Measurements from ENCODE around the gene CLK4.

The CLK4 gene

DNA sequence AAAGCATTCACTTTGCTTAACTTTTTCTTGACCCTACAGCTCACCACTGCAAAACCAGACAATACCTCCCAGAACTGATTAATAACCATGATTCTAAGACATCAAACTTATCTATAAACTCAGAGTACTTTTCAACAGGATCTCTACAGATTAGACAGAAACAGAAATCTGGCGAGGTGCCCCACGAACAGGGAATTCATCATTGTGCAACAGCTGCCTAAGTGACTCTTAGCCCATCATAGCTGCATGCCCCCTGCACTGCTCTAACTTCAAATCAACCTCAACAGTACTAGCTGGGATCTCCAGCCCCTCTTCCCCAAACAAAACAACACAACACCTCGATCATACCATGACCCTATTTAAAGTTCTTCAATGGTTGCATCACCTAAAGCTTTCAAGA, 20.6 kb downstream of the CLK4 start:
- Histone ChIP-seq H3K4me3 (ENCODE audit: low read depth, low read length) (no peak overlapping the region), H2AFZ (ENCODE audit: low read length, unreplicated experiment) (no peak overlapping the region), H3K79me2 (ENCODE audit: control insufficient read depth, insufficient read depth, low read length, unreplicated experiment) (peaks cover 9% of the 10 kb centered on the region), H3K4me1 (ENCODE audit: control insufficient read depth, insufficient read depth, low read length, unreplicated experiment) (no peaks in the 10 kb centered on the region), H3K27ac (ENCODE audit: low read depth, low read length) (no peak overlapping the region), H3K27me3 (ENCODE audit: insufficient read depth, low read length) (no peaks in the 10 kb centered on the region), H3K36me3 (ENCODE audit: insufficient read depth, low read length) (peaks cover 74% of the 10 kb centered on the region)

GRCh38 chr5:178605788-178606187, 21.1 kb downstream of the CLK4 start:
- Histone ChIP-seq H3K27ac (ENCODE audit: low read depth, low read length) (no peak overlapping the region), H2AFZ (ENCODE audit: low read length, unreplicated experiment) (no peak overlapping the region), H3K27me3 (ENCODE audit: insufficient read depth, low read length) (no peaks in the 10 kb centered on the region), H3K4me3 (ENCODE audit: low read depth, low read length) (no peak overlapping the region), H3K4me1 (ENCODE audit: control insufficient read depth, insufficient read depth, low read length, unreplicated experiment) (no peaks in the 10 kb centered on the region), H3K79me2 (ENCODE audit: control insufficient read depth, insufficient read depth, low read length, unreplicated experiment) (peaks cover 6% of the 10 kb centered on the region), H3K36me3 (ENCODE audit: insufficient read depth, low read length) (peaks cover 74% of the 10 kb centered on the region)

- no peak overlapping the region for H3K4me3 ChIP-seq (ENCODE audit: low read depth, low read length)
- H3K36me3 ChIP-seq (ENCODE audit: insufficient read depth, low read length) = peaks cover 82% of the 10 kb centered on the region
- peaks cover 4% of the 10 kb centered on the region for H3K79me2 ChIP-seq (ENCODE audit: control insufficient read depth, insufficient read depth, low read length, unreplicated experiment)
- no peak overlapping the region for H3K27ac ChIP-seq (ENCODE audit: low read depth, low read length)
- H2AFZ ChIP-seq (ENCODE audit: low read length, unreplicated experiment) = no peak overlapping the region
- H3K27me3 ChIP-seq (ENCODE audit: insufficient read depth, low read length) = no peaks in the 10 kb centered on the region
- no peaks in the 10 kb centered on the region for H3K4me1 ChIP-seq (ENCODE audit: control insufficient read depth, insufficient read depth, low read length, unreplicated experiment)
Observed at GRCh38 chr5:178602752-178603151, 24.1 kb downstream of the CLK4 start.

DNA sequence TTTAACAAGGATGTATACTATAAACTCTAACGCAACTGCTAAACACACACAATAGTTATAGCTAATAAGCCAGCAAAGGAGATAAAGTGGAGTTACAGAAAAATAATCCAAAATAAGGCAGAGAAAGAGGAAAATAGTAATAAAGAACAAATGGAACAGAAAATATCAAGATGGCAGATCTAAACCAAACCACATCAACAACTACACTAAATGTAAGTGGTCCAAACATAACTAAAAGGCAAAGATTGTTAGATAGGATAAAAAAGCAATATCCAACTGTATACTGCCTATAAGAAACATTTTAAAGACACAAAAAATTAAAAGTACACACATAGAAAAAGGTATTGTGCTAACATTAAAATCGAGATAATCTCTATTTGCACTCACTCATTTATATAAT, 31.1 kb downstream of the CLK4 start:
- Histone ChIP-seq H3K4me1 (ENCODE audit: control insufficient read depth, insufficient read depth, low read length, unreplicated experiment) (peaks cover 4% of the 10 kb centered on the region), H3K79me2 (ENCODE audit: control insufficient read depth, insufficient read depth, low read length, unreplicated experiment) (no peaks in the 10 kb centered on the region), H2AFZ (ENCODE audit: low read length, unreplicated experiment) (no peak overlapping the region), H3K36me3 (ENCODE audit: insufficient read depth, low read length) (peaks cover 49% of the 10 kb centered on the region), H3K27me3 (ENCODE audit: insufficient read depth, low read length) (no peaks in the 10 kb centered on the region), H3K27ac (ENCODE audit: low read depth, low read length) (no peak overlapping the region), H3K4me3 (ENCODE audit: low read depth, low read length) (no peak overlapping the region)

- no peaks in the 10 kb centered on the region for H3K79me2 ChIP-seq (ENCODE audit: control insufficient read depth, insufficient read depth, low read length, unreplicated experiment)
- peaks cover 9% of the 10 kb centered on the region for H3K4me1 ChIP-seq (ENCODE audit: control insufficient read depth, insufficient read depth, low read length, unreplicated experiment)
- no peak overlapping the region for H3K27ac ChIP-seq (ENCODE audit: low read depth, low read length)
- H3K36me3 ChIP-seq (ENCODE audit: insufficient read depth, low read length) = peaks cover 43% of the 10 kb centered on the region
- no peak overlapping the region for H3K4me3 ChIP-seq (ENCODE audit: low read depth, low read length)
- no peak overlapping the region for H2AFZ ChIP-seq (ENCODE audit: low read length, unreplicated experiment)
- peaks cover 4% of the 10 kb centered on the region; the same call in 1 of the 2 replicates for H3K27me3 ChIP-seq (ENCODE audit: insufficient read depth, low read length)
Observed at GRCh38 chr5:178595150-178595549, 31.7 kb downstream of the CLK4 start.

GRCh38 chr5:178590924-178591423, 35.9 kb downstream of the CLK4 start:
- no peaks in the 10 kb centered on the region for H3K79me2 ChIP-seq (ENCODE audit: control insufficient read depth, insufficient read depth, low read length, unreplicated experiment)
- no peak overlapping the region for H3K27ac ChIP-seq (ENCODE audit: low read depth, low read length)
- peaks cover 9% of the 10 kb centered on the region for H3K36me3 ChIP-seq (ENCODE audit: insufficient read depth, low read length)
- H2AFZ ChIP-seq (ENCODE audit: low read length, unreplicated experiment) = no peak overlapping the region
- peaks cover 9% of the 10 kb centered on the region for H3K4me1 ChIP-seq (ENCODE audit: control insufficient read depth, insufficient read depth, low read length, unreplicated experiment)
- H3K27me3 ChIP-seq (ENCODE audit: insufficient read depth, low read length) = peaks cover 43% of the 10 kb centered on the region
- peak overlapping the region; percentile 77 for H3K4me3 ChIP-seq (ENCODE audit: low read depth, low read length)

- Histone ChIP-seq H3K4me1 (ENCODE audit: control insufficient read depth, insufficient read depth, low read length, unreplicated experiment) (peaks cover 9% of the 10 kb centered on the region), H3K36me3 (ENCODE audit: insufficient read depth, low read length) (peaks cover 7% of the 10 kb centered on the region), H2AFZ (ENCODE audit: low read length, unreplicated experiment) (peak within 1 kb of the TSS; percentile 73), H3K27me3 (ENCODE audit: insufficient read depth, low read length) (peaks cover 43% of the 10 kb centered on the region), H3K27ac (ENCODE audit: low read depth, low read length) (no peak within 1 kb of the TSS), H3K79me2 (ENCODE audit: control insufficient read depth, insufficient read depth, low read length, unreplicated experiment) (no peaks in the 10 kb centered on the region), H3K4me3 (ENCODE audit: low read depth, low read length) (peak within 1 kb of the TSS; percentile 77)
Observed at GRCh38 chr5:178590141-178590923, 36.5 kb downstream of the CLK4 start, which contains the start of gene COL23A1. Gene COL23A1, minus strand, starts transcription at chr5:178590393.

DNA sequence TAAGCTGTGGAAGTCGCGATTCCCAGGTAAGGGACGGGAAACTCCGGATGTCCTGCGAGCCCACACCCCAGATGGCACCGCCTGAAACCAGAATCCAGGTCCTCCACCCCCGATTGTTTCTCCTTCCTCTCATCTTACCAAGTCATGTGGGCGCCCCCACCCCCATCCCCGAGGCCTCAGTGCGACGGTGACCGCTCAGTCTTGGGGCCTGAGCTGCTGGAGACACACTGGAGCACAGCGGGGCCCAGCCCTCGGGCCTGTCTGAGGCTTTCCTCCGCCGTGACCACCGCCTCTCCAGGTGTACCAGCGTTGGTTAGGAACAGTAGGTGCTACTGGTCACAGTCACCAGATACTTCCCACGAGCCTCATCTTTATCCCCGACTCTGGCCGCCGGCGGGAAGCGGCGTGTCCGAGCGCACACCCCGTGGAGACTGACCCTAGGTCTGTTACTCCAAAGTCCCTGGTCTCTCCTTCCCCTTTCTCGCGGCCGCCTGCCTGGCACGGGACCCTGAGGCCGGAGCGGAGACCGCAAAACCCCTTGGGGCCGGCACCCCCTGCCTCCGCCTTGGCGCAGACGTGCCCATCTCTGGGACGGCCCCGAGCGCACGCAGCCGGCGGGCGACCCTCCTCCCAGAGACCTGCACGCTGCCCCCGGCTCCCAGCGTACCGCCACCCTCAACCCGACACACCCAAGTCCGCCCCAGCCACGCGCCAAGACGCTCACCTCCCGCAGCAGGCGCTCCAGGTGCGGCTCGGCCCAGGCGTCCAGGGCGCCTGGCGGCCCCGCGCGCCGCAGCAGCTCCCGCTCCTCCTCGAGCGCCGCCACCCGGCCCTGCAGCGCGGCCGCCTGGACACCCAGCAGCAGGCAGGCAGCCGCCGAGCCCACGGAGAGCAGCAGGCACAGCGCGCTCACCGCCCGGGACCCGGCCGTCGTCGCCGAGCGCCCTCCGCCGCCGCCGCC, 37.4 kb downstream of the CLK4 start:
- Histone ChIP-seq H3K36me3 (ENCODE audit: insufficient read depth, low read length) (no peaks in the 10 kb centered on the region), H3K79me2 (ENCODE audit: control insufficient read depth, insufficient read depth, low read length, unreplicated experiment) (no peaks in the 10 kb centered on the region), H3K27ac (ENCODE audit: low read depth, low read length) (no peak overlapping the region), H3K4me1 (ENCODE audit: control insufficient read depth, insufficient read depth, low read length, unreplicated experiment) (peaks cover 9% of the 10 kb centered on the region), H3K4me3 (ENCODE audit: low read depth, low read length) (peak overlapping the region; percentile 77), H2AFZ (ENCODE audit: low read length, unreplicated experiment) (no peak overlapping the region), H3K27me3 (ENCODE audit: insufficient read depth, low read length) (peaks cover 43% of the 10 kb centered on the region)

GRCh38 chr5:178588769-178589168, 38.1 kb downstream of the CLK4 start:
- no peak overlapping the region for H2AFZ ChIP-seq (ENCODE audit: low read length, unreplicated experiment)
- peaks cover 9% of the 10 kb centered on the region for H3K4me1 ChIP-seq (ENCODE audit: control insufficient read depth, insufficient read depth, low read length, unreplicated experiment)
- no peaks in the 10 kb centered on the region for H3K79me2 ChIP-seq (ENCODE audit: control insufficient read depth, insufficient read depth, low read length, unreplicated experiment)
- peaks cover 43% of the 10 kb centered on the region for H3K27me3 ChIP-seq (ENCODE audit: insufficient read depth, low read length)
- no peak overlapping the region for H3K27ac ChIP-seq (ENCODE audit: low read depth, low read length)
- no peaks in the 10 kb centered on the region for H3K36me3 ChIP-seq (ENCODE audit: insufficient read depth, low read length)
- H3K4me3 ChIP-seq (ENCODE audit: low read depth, low read length) = no peak overlapping the region

GRCh38 chr5:178587763-178588611, 38.9 kb downstream of the CLK4 start:
- no peak overlapping the region for H2AFZ ChIP-seq (ENCODE audit: low read length, unreplicated experiment)
- H3K4me1 ChIP-seq (ENCODE audit: control insufficient read depth, insufficient read depth, low read length, unreplicated experiment) = peaks cover 9% of the 10 kb centered on the region
- no peaks in the 10 kb centered on the region for H3K79me2 ChIP-seq (ENCODE audit: control insufficient read depth, insufficient read depth, low read length, unreplicated experiment)
- no peak overlapping the region for H3K27ac ChIP-seq (ENCODE audit: low read depth, low read length)
- no peaks in the 10 kb centered on the region for H3K36me3 ChIP-seq (ENCODE audit: insufficient read depth, low read length)
- H3K4me3 ChIP-seq (ENCODE audit: low read depth, low read length) = no peak overlapping the region
- H3K27me3 ChIP-seq (ENCODE audit: insufficient read depth, low read length) = peaks cover 43% of the 10 kb centered on the region
